Keratinocyte (primary cell): ENCODE results near the gene SPATA33.

Experiments
- CTCF ChIP-seq, 3 experiments: IDR thresholded peaks in 1 of 3; conservative IDR thresholded peaks in 1 of 3; optimal IDR thresholded peaks in 1 of 3; 2 replicates in 2 of 3; 3 replicates in 1 of 3; pipeline versions ENCODE3 to v1.5.1; 2011; ENCODE audit warnings: low read length in 3 of 3, mild to moderate bottlenecking in 3 of 3, moderate library complexity in 2 of 3, control low read depth in 1 of 3, inconsistent platforms in 1 of 3; ENCODE audit not compliant: insufficient read depth in 2 of 3; ENCODE audit errors: extremely low read depth in 1 of 3
- EZH2 ChIP-seq: IDR thresholded peaks from one replicate; pipeline ENCODE4 v1.6.1; 2012; ENCODE audit warnings: inconsistent platforms, mild to moderate bottlenecking, low read length, moderate library complexity

- TF ChIP-seq CTCF (optimal IDR thresholded peaks at IDR 0.05 in 1 of 3, IDR thresholded peaks at IDR 0.05 in 1 of 3, conservative IDR thresholded peaks at IDR 0.05 in 1 of 3; ENCODE audit: extremely low read depth in 1 of 3, insufficient read depth in 2 of 3, low read length in 3 of 3) (no peak), EZH2 (no peak)
Measured at GRCh38 chr16:89633064-89633631, 24.5 kb upstream of the SPATA33 start.
